VCaP (cell line): Measurements from ENCODE around the gene MANF.

Source experiments
- H3K27ac ChIP-seq: fragments of 450-650 bp; 2 replicates; pipeline ENCODE4 v1.5.1; 2017
- TF ChIP-seq, protein P1 (sequence below): fragments of 450-650 bp; conservative IDR thresholded peaks from 2 replicates; pipeline ENCODE4 v1.5.1; 2017; ENCODE audit warnings: mild to moderate bottlenecking, moderate library complexity

The MANF gene

DNA sequence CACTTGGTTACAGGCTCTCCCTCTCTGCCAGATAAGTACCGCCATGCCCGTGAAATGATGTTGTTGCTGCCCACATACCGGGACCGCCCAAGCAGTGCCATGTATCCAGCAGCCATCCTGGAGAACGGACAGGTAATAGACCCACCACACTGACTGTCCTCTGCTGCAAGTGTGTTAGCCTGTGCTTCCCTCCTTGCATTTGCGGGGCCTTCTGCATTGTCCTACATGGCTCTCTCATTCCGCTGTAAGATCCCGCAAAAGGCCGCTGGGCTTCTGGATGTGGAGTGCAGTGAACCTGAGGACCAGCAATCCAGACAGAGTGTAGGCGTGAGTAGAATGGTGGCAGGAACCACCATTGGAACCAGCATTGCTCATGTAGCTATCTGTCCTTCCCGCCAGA, 10.6 kb upstream of the MANF start:
- no peak overlapping the region for H3K27ac ChIP-seq
- TF ChIP-seq, protein P1, sequence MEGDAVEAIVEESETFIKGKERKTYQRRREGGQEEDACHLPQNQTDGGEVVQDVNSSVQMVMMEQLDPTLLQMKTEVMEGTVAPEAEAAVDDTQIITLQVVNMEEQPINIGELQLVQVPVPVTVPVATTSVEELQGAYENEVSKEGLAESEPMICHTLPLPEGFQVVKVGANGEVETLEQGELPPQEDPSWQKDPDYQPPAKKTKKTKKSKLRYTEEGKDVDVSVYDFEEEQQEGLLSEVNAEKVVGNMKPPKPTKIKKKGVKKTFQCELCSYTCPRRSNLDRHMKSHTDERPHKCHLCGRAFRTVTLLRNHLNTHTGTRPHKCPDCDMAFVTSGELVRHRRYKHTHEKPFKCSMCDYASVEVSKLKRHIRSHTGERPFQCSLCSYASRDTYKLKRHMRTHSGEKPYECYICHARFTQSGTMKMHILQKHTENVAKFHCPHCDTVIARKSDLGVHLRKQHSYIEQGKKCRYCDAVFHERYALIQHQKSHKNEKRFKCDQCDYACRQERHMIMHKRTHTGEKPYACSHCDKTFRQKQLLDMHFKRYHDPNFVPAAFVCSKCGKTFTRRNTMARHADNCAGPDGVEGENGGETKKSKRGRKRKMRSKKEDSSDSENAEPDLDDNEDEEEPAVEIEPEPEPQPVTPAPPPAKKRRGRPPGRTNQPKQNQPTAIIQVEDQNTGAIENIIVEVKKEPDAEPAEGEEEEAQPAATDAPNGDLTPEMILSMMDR, result no peak

GRCh38 chr3:51375136-51375535, 10.0 kb upstream of the MANF start:
- TF ChIP-seq, protein P1, result no peak
- H3K27ac ChIP-seq, result no peak overlapping the region

DNA sequence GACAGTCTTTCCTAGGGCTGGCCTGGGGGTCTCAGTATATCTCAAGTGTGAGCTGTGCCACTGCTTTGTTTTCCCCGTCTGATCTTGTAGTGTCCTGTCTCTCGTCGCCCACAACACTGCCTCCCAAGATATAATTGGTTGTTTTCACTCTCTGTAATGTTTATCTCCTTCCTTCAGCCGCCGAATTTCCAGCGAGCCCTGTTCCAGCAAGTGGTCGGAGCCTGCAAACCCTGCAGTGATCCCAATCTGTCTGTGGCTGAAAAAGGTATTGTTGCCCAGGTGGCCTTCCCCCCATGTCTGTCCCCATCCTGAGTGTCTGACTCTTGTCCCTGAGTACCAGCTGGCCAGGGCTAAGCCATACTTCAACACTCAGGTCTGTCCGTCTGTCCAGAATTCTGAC, 9.5 kb upstream of the MANF start:
- H3K27ac ChIP-seq, result no peak overlapping the region
- TF ChIP-seq, protein P1, result no peak

DNA sequence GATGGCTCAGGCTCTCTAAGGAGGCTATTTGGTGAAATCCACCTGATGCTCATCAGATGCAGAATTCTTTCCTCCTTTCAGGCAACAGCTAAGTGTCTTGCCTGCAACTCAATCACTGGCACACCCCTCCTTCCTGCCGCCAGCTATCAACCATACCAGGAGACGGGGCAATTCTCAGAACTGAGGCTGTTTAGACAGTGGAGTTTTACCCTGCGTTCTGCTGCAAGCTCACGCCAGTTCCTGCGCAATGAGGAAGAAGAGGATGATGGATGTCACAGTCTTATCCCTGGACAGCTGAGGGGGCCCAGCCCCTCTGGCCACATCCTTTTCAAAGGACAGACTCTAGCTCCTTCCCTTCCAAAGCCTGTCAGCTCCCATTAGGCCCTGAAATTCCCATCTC, 7.0 kb upstream of the MANF start:
- TF ChIP-seq, protein P1, result no peak
- H3K27ac ChIP-seq, result no peak overlapping the region

DNA sequence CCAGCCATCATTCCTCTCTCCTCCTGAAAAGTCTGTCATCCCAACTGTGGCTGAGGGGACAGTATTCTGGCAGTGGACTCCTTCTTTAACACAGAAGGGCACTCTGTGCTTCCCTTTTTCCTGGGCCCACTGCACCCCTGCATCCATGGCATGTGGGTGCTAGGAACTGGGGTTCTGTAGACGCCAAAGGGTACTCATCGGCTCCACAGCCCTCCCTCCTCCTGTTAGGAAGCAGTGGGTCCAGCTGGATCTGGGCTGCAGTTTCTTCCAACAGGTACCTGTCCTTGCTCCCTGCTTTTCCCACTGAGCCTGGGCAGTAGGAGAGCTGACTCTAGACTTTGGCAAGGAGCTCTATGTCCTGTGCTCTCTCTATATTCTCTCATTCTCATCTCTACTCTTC, 6.4 kb upstream of the MANF start:
- TF ChIP-seq, protein P1, result no peak
- H3K27ac ChIP-seq, result no peak overlapping the region

DNA sequence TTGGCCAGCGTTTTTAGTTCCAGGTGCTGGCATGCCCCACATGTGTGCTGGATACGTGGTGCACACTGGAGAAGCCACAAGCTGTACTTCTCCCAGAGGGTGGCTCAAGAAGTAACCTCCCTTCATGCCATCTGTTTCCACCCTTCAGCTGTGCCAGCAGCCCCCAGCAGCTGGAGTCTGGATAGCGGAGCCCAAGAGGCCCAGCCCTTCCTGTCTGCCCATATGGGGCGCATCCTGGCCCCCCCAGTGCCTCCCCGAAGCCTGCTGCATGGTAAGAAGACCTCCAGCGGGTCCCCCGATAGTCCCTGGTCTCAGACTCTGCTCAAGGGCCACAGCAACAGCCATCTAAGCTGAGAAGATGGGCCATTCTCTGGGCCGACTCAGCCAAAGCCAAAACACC, 5.8 kb upstream of the MANF start:
- H3K27ac ChIP-seq, result no peak overlapping the region
- TF ChIP-seq, protein P1, result no peak

GRCh38 chr3:51379746-51380455, 5.2 kb upstream of the MANF start:
- TF ChIP-seq, protein P1, result no peak
- no peak overlapping the region for H3K27ac ChIP-seq
